ENCODE results near the gene MGA. TPM values are rescaled to one million over a fixed set of nuclear protein-coding genes. Genes with fewer than 3 reads are reported as not detected.
A peak's percentile ranks its signal among the peaks of the same experiment; 100 is the strongest.

The MGA gene
- total RNA-seq, 2 experiments from 2014 or later, result 33.5 to 37.5 TPM

GRCh38 chr15:41666353-41666920, 6.2 kb downstream of the MGA start:
- H3K4me3 Mint-ChIP-seq, result no peak overlapping the region
- H3K36me3 Mint-ChIP-seq, result peaks cover 24% of the 10 kb centered on the region
- no peak overlapping the region for H3K27ac Mint-ChIP-seq
- no peaks in the 10 kb centered on the region for H3K9me3 Mint-ChIP-seq (ENCODE audit: low read depth)
- ATAC-seq (no peak), DNase-seq (no peak)
- CTCF ChIA-PET, result interaction anchor here (0.6 kb wide), 1 partner anchor 67 kb away, joined by 3 read pairs; no protein-coding TSS in a partner anchor
- H3K27me3 Mint-ChIP-seq, result no peaks in the 10 kb centered on the region
- H3K4me1 Mint-ChIP-seq, result peaks cover 20% of the 10 kb centered on the region

DNA sequence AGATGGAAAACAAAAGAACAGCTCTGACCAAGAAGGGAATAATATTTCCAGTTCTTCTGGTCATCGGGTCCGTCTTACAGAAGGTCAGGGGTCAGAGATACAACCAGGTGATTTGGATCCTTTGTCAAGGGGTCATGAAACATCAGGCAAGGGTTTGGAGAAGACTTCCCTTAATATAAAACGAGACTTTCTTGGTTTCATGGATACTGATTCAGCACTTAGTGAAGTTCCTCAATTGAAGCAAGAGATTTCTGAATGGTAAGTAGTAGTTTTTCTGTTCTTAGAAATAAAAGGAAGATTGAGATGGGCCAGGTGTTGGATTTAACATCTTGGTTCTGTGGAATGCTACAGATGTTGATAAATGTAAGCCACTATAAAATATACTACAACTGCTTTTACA, 9.5 kb downstream of the MGA start:
- Mint-ChIP-seq H3K27me3 (no peaks in the 10 kb centered on the region), H3K4me1 (peaks cover 10% of the 10 kb centered on the region), H3K4me3 (no peak overlapping the region), H3K9me3 (ENCODE audit: low read depth) (no peaks in the 10 kb centered on the region), H3K27ac (no peak overlapping the region), H3K36me3 (peaks cover 28% of the 10 kb centered on the region)
- DNase-seq (no peak), ATAC-seq (no peak)
- CTCF ChIA-PET, result interaction anchor here (1.9 kb wide), 1 partner anchor 9 kb away, joined by 7 read pairs; the partner anchor contains the start of gene MGA

- no peaks in the 10 kb centered on the region for H3K27me3 Mint-ChIP-seq
- DNase-seq (no peak), ATAC-seq (no peak)
- peaks cover 33% of the 10 kb centered on the region for H3K36me3 Mint-ChIP-seq
- no peaks in the 10 kb centered on the region for H3K9me3 Mint-ChIP-seq (ENCODE audit: low read depth)
- H3K4me1 Mint-ChIP-seq, result peaks cover 16% of the 10 kb centered on the region
- H3K4me3 Mint-ChIP-seq, result no peak overlapping the region
- H3K27ac Mint-ChIP-seq, result no peak overlapping the region
- CTCF ChIA-PET, result interaction anchor here (1.9 to 2.1 kb wide), 2 partner anchors 11 to 24 kb away, joined by 7 to 8 read pairs; partner anchors contain the start of gene MGA
These were observed 11.7 kb downstream of the MGA start for GRCh38 chr15:41671656-41672648.

DNA sequence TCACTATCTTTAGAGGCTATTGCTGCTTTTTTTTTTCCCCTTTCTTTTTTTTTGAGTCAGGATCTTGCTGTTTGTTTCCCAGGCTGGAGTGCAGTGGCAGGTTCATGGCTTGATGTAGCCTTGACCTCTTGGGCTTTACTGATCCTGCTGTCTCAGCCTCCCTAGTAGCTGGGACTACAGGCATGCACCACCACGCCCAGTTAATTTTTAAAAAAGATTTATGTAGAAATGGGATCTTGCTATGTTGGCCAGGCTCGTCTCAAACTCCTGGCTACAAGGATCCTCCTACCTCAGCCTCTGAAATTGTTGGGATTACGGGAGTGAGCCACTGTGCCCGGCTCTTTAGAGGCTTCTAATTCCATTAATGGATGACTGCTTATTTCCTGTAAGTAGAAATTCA, 15.1 kb downstream of the MGA start:
- DNase-seq (no peak), ATAC-seq (no peak)
- H3K27me3 Mint-ChIP-seq, result no peaks in the 10 kb centered on the region
- H3K9me3 Mint-ChIP-seq (ENCODE audit: low read depth), result peaks cover 2% of the 10 kb centered on the region
- H3K27ac Mint-ChIP-seq, result peak overlapping the region; percentile 8
- H3K4me1 Mint-ChIP-seq, result peaks cover 19% of the 10 kb centered on the region
- peaks cover 33% of the 10 kb centered on the region for H3K36me3 Mint-ChIP-seq
- H3K4me3 Mint-ChIP-seq, result no peak overlapping the region
- CTCF ChIA-PET, result interaction anchor here (1.6 kb wide), 1 partner anchor 16 kb away, joined by 4 read pairs; no protein-coding TSS in a partner anchor

- Mint-ChIP-seq H3K36me3 (peaks cover 29% of the 10 kb centered on the region), H3K27me3 (no peaks in the 10 kb centered on the region), H3K9me3 (ENCODE audit: low read depth) (peaks cover 2% of the 10 kb centered on the region), H3K4me1 (peaks cover 21% of the 10 kb centered on the region), H3K4me3 (no peak overlapping the region), H3K27ac (no peak overlapping the region)
- ATAC-seq (no peak), DNase-seq (no peak)
- CTCF ChIA-PET, result no interaction called here
These were observed 18.5 kb downstream of the MGA start for GRCh38 chr15:41678742-41679141.

GRCh38 chr15:41683955-41684354, 23.8 kb downstream of the MGA start:
- Mint-ChIP-seq H3K4me1 (peaks cover 12% of the 10 kb centered on the region), H3K4me3 (no peak overlapping the region), H3K36me3 (peaks cover 18% of the 10 kb centered on the region), H3K27ac (no peak overlapping the region), H3K27me3 (no peaks in the 10 kb centered on the region), H3K9me3 (ENCODE audit: low read depth) (peaks cover 2% of the 10 kb centered on the region)
- ATAC-seq (no peak), DNase-seq (no peak)
- CTCF ChIA-PET, result no interaction called here

DNA sequence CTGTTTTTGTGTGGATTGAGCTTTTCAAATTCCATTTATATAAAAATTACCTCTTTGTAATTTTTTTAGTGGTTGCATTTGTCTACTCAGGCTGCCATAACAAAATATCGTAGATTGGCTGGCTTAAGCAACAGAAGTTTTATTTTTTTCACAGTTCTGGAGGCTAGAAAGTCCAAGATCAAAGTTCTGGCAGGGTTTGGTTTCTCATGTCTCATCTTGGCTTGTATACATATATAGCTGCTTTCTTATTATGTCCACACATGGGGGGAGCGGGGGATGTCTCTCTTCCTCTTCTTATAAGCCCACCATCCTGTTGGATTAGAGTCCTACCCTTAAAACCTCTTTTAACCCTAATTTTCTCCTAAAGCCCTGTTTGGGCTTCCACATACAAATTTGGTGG, 28.5 kb downstream of the MGA start:
- Mint-ChIP-seq H3K4me3 (no peak overlapping the region), H3K9me3 (ENCODE audit: low read depth) (no peaks in the 10 kb centered on the region), H3K27ac (no peak overlapping the region), H3K36me3 (peaks cover 1% of the 10 kb centered on the region), H3K27me3 (no peaks in the 10 kb centered on the region), H3K4me1 (peaks cover 31% of the 10 kb centered on the region)
- CTCF ChIA-PET, result no interaction called here
- ATAC-seq (no peak), DNase-seq (no peak)

DNA sequence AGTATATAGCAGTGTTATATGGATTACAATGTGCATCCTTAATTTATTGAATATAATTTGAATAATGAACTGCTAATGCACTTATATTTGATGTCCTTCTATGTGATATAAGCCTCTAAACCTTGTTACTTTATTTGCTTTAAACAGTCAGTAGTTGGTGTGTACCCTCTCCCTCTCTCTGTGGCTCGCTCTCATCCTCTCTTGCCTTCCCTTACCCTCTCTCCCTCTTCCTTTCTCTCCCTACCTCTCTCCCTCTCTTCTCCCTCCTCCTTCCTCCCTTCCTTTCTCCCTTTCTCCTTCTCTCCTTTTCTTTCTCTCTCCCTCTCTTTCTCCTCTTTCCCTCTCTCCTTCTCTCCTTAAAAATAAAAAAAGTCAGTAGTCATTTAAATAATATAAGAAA, 28.9 kb downstream of the MGA start:
- H3K27ac Mint-ChIP-seq, result no peak overlapping the region
- CTCF ChIA-PET, result no interaction called here
- H3K4me1 Mint-ChIP-seq, result peaks cover 31% of the 10 kb centered on the region
- H3K27me3 Mint-ChIP-seq, result no peaks in the 10 kb centered on the region
- peaks cover 1% of the 10 kb centered on the region for H3K36me3 Mint-ChIP-seq
- no peaks in the 10 kb centered on the region for H3K9me3 Mint-ChIP-seq (ENCODE audit: low read depth)
- DNase-seq (no peak), ATAC-seq (no peak)
- H3K4me3 Mint-ChIP-seq, result no peak overlapping the region

DNA sequence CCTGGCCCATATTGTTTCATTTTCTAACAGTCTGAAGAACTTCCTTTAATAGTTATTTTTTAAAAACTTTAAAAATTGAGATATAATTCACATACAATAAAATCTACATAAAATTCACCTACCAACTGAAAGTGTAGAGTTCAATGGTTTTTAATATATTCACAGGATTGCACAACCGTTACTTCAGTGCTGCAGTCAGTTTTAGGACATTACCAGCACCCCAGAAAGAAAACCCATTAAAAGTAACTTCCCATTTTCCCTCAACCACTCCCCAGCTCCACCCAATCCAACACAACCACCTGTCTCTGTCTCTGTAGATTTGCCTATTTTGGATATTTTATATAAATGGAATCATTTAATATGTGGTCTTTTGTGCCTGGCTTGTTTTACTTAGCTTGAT, 29.6 kb downstream of the MGA start:
- no peaks in the 10 kb centered on the region for H3K9me3 Mint-ChIP-seq (ENCODE audit: low read depth)
- H3K27ac Mint-ChIP-seq, result no peak overlapping the region
- H3K4me3 Mint-ChIP-seq, result no peak overlapping the region
- H3K4me1 Mint-ChIP-seq, result peaks cover 32% of the 10 kb centered on the region
- ATAC-seq (no peak), DNase-seq (no peak)
- no peaks in the 10 kb centered on the region for H3K27me3 Mint-ChIP-seq
- CTCF ChIA-PET, result interaction anchor here (0.5 to 1.7 kb wide), 3 partner anchors 9 to 38 kb away, joined by 3 to 4 read pairs (median 3); no protein-coding TSS in a partner anchor
- H3K36me3 Mint-ChIP-seq, result peaks cover 1% of the 10 kb centered on the region

DNA sequence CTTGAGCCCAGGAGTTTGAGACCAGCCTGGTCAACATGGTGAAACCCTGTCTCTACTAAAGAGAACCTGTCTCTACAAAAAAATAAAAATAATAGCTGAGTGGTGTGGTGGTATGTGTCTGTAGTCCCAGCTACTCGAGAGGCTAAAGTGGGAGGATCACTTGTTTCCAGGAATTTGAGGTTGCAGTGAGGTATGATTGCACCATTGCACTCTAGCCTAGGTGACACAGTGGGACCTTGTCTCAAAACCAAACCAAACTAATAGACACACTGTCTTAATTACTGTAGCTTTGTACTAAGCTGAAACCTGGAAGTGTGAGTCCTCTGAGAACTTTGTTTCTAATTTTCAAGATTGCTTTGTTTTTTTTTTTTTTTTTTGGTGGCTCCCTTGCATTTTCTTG, 30.4 kb downstream of the MGA start:
- CTCF ChIA-PET, result interaction anchor here (0.8 to 1.7 kb wide), 4 partner anchors 10 to 116 kb away, joined by 3 to 4 read pairs (median 4); no protein-coding TSS in a partner anchor
- Mint-ChIP-seq H3K4me3 (no peak overlapping the region), H3K4me1 (peaks cover 33% of the 10 kb centered on the region), H3K36me3 (peaks cover 1% of the 10 kb centered on the region), H3K9me3 (ENCODE audit: low read depth) (no peaks in the 10 kb centered on the region), H3K27ac (no peak overlapping the region), H3K27me3 (no peaks in the 10 kb centered on the region)
- DNase-seq (no peak), ATAC-seq (peak; percentile 48)

DNA sequence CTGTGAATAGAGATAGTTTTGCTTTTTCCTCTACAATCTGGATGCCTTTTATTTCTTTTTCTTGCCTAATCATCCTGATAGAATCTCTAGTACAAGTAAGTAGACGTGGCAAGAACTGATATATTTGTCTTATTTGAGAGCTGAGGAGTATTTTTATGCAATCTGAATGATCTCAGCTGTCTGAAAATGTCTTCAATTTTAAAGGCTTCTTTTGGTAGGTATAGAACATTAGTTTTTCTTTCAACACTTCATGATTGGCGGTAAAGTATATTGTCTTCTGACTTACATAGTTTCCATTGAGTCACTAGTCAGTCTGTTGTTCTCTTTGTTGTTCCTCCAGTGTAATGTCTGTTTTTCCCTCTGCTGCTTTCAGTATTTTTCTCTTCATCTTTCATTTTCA, 31.3 kb downstream of the MGA start:
- H3K27me3 Mint-ChIP-seq, result no peaks in the 10 kb centered on the region
- H3K4me3 Mint-ChIP-seq, result peak overlapping the region; percentile 4
- no peaks in the 10 kb centered on the region for H3K36me3 Mint-ChIP-seq
- no peak for DNase-seq
- peaks cover 42% of the 10 kb centered on the region for H3K4me1 Mint-ChIP-seq
- H3K9me3 Mint-ChIP-seq (ENCODE audit: low read depth), result no peaks in the 10 kb centered on the region
- H3K27ac Mint-ChIP-seq, result peak overlapping the region; percentile 42
- ATAC-seq, result peak; percentile 39
- CTCF ChIA-PET, result interaction anchor here (1.1 kb wide), 1 partner anchor 15 kb away, joined by 4 read pairs; no protein-coding TSS in a partner anchor

DNA sequence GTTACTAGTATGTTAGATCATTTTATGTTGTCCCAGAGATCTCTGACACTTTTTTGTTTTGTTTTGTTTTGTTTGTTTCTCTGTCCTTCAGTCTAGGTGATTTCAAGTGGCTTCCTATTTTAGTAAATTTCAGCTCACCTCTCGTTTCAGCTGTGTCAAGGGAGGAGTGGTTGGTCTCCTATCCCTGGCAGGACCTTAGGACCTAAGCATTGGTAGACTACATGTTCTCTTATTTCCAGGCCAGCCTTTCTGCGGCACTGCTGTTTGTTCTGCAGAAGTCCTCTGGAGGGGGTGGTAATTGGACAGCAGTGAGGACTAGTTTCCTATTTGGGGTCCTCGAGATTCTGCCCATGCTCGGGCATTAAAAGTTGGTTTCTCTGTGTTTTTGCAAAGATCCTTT, 31.8 kb downstream of the MGA start:
- CTCF ChIA-PET, result interaction anchor here (1.1 to 1.5 kb wide), 2 partner anchors 32 to 134 kb away, joined by 3 read pairs; partner anchors contain the start of gene MGA
- peaks cover 46% of the 10 kb centered on the region for H3K4me1 Mint-ChIP-seq
- ATAC-seq, result no peak

DNA sequence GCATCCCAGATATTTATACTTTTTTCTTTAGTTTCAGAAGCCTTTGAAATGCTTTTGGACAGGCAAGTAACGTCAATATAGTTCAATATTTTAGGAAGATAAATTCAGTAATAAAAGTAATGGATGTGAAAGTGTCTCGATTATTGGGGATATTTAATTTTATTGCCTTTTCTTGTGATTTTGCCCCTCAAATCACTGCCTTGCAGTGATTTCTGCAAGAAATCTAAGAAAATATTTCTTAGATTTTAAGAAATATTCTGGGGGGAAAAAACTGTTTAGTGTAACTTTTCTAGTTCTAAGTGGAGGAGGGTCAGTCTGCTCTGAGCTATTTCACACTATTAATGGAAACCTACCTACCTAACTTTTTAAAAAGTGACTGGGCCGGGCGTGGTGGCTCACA, 33.6 kb downstream of the MGA start:
- Mint-ChIP-seq H3K9me3 (ENCODE audit: low read depth) (no peaks in the 10 kb centered on the region), H3K4me3 (no peak overlapping the region), H3K36me3 (no peaks in the 10 kb centered on the region), H3K27ac (no peak overlapping the region), H3K27me3 (no peaks in the 10 kb centered on the region), H3K4me1 (peaks cover 45% of the 10 kb centered on the region)
- DNase-seq (no peak), ATAC-seq (no peak)
- CTCF ChIA-PET, result interaction anchor here (1.0 kb wide), 1 partner anchor 211 kb away, joined by 3 read pairs; no protein-coding TSS in a partner anchor

More for the DNA sequence above, 31.8 kb downstream of the MGA start:
- Mint-ChIP-seq H3K9me3 (ENCODE audit: low read depth) (no peaks in the 10 kb centered on the region), H3K27me3 (no peaks in the 10 kb centered on the region), H3K4me3 (peak overlapping the region; percentile 4), H3K27ac (peak overlapping the region; percentile 42), H3K36me3 (no peaks in the 10 kb centered on the region)
- no peak for DNase-seq
